Activated CD8-positive, alpha-beta T cell treated with anti-CD3 and anti-CD28 coated beads, Interleukin-2, amount 10 ng/mL, durations not matched to agents 7 days and 5 days (primary cell): ENCODE data around the gene IL1R2. TPM values are rescaled to one million over a fixed set of nuclear protein-coding genes. Genes with fewer than 3 reads are reported as not detected.

ENCODE experiments used
- ATAC-seq: fragments of 150-1000 bp; cut with Tn5 transposase; one replicate; pipeline ENCODE4 v1.10.0; 2021; ENCODE audit warnings: moderate library complexity
- CTCF ChIA-PET: fragments of 350-600 bp; sonication (Branson Sonifier 250); formaldehyde crosslinking; loops from one replicate; lab custom pipeline; 2021; ENCODE audit warnings: antibody characterized with exemption; lab: Charles Lee
- POLR2A ChIA-PET: fragments of 350-600 bp; sonication (Branson Sonifier 250); formaldehyde crosslinking; loops from one replicate; lab custom pipeline; 2021; ENCODE audit warnings: antibody characterized with exemption; lab: Charles Lee
- DNase-seq: peaks from one replicate; pipeline ENCODE4 v3.0.0-alpha.2; 2020
- H3K27ac Mint-ChIP-seq: one replicate; pipeline ENCODE4 v1.8.0; 2021; ENCODE audit warnings: mild to moderate bottlenecking, mixed read lengths
- H3K27me3 Mint-ChIP-seq: one replicate; pipeline ENCODE4 v1.8.0; 2021; ENCODE audit warnings: low read depth, mixed read lengths
- H3K36me3 Mint-ChIP-seq: one replicate; pipeline ENCODE4 v1.8.0; 2021; ENCODE audit warnings: low read depth, mixed read lengths
- H3K4me1 Mint-ChIP-seq: one replicate; pipeline ENCODE4 v1.8.0; 2021; ENCODE audit warnings: low read depth, mixed read lengths
- H3K4me3 Mint-ChIP-seq: one replicate; pipeline ENCODE4 v1.8.0; 2021; ENCODE audit warnings: mild to moderate bottlenecking, mixed read lengths
- H3K9me3 Mint-ChIP-seq: one replicate; pipeline ENCODE4 v1.8.0; 2022; ENCODE audit warnings: mixed read lengths; ENCODE audit not compliant: insufficient read depth
- total RNA-seq, 2 experiments: library from RNA; stranded (reverse); gene quantifications; one replicate each; pipeline ENCODE4 v1.2.3, GENCODE V29; 2021

IL1R2 gene
- total RNA-seq, 2 experiments from 2014 or later, result not detected

DNA sequence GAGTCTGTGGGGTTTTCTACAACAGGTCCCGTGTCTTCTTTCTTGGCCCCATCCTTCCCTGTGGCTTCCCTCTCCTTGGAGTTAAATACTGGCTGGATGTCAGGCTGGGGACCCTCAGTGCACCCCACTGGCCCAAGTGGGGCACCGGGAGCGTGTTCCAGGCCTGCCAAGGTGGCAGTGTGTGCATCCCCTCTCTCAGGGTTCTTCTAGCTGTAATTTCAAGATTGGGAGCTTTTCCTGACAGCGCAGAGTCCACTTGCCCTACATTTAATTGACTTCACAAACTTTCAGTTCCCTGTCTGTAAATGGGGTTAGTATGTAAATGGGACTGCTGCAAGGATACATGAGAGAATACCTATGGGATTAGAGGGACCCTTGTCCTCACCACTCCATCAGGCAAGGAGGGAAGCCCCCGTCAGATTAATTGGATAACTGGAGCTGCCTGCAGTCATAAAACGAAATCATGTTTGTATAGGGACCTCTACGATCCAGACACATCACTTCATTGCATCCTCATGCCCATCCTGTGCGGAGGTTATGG, 66.6 kb downstream of the IL1R2 start:
- Mint-ChIP-seq H3K36me3 (no peaks in the 10 kb centered on the region), H3K9me3 (no peaks in the 10 kb centered on the region), H3K27ac (no peak overlapping the region), H3K4me1 (peaks cover 14% of the 10 kb centered on the region), H3K4me3 (no peak overlapping the region), H3K27me3 (no peaks in the 10 kb centered on the region)
- DNase-seq, result no peak
- CTCF ChIA-PET, result interaction anchor here (1.2 kb wide), 1 partner anchor 25 kb away, joined by 4 read pairs; no protein-coding TSS in a partner anchor
- POLR2A ChIA-PET, result no interaction called here
- ATAC-seq, result no peak

GRCh38 chr2:102059151-102059550, 67.4 kb downstream of the IL1R2 start:
- Mint-ChIP-seq H3K9me3 (no peaks in the 10 kb centered on the region), H3K4me3 (no peak overlapping the region), H3K4me1 (peaks cover 17% of the 10 kb centered on the region), H3K36me3 (no peaks in the 10 kb centered on the region), H3K27me3 (no peaks in the 10 kb centered on the region), H3K27ac (no peak overlapping the region)
- CTCF ChIA-PET, result interaction anchor here (1.2 kb wide), 1 partner anchor 26 kb away, joined by 4 read pairs; no protein-coding TSS in a partner anchor
- POLR2A ChIA-PET, result no interaction called here
- DNase-seq (no peak), ATAC-seq (no peak)

GRCh38 chr2:102060047-102060446, 68.3 kb downstream of the IL1R2 start:
- CTCF ChIA-PET, result no interaction called here
- POLR2A ChIA-PET, result no interaction called here
- H3K4me1 Mint-ChIP-seq, result peaks cover 17% of the 10 kb centered on the region
- H3K9me3 Mint-ChIP-seq, result no peaks in the 10 kb centered on the region
- no peak overlapping the region for H3K27ac Mint-ChIP-seq
- DNase-seq, result no peak
- no peak for ATAC-seq
- no peaks in the 10 kb centered on the region for H3K36me3 Mint-ChIP-seq
- H3K27me3 Mint-ChIP-seq, result no peaks in the 10 kb centered on the region
- H3K4me3 Mint-ChIP-seq, result no peak overlapping the region

DNA sequence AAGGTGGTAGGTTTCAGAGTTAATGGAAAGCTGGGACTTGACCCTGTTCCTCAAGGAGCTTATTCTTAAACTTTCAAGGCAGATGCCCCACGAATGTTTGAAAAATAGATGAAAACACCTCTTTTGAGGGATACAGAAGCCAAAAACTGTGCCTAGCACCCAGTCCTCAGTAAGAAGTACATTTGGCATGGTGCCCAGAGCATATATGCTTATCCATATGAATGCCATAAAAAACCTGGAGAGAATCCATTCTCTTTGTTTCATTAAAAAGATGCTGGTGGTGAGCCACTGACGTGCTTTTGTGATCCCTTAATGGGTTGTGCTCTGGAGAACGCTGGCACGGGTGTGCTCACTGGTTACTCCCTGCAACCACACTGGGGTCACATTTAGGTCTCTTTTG, 69.0 kb downstream of the IL1R2 start:
- DNase-seq (no peak), ATAC-seq (no peak)
- Mint-ChIP-seq H3K9me3 (no peaks in the 10 kb centered on the region), H3K36me3 (no peaks in the 10 kb centered on the region), H3K4me3 (no peak overlapping the region), H3K27ac (no peak overlapping the region), H3K4me1 (peaks cover 17% of the 10 kb centered on the region), H3K27me3 (no peaks in the 10 kb centered on the region)
- POLR2A ChIA-PET, result no interaction called here
- CTCF ChIA-PET, result no interaction called here

DNA sequence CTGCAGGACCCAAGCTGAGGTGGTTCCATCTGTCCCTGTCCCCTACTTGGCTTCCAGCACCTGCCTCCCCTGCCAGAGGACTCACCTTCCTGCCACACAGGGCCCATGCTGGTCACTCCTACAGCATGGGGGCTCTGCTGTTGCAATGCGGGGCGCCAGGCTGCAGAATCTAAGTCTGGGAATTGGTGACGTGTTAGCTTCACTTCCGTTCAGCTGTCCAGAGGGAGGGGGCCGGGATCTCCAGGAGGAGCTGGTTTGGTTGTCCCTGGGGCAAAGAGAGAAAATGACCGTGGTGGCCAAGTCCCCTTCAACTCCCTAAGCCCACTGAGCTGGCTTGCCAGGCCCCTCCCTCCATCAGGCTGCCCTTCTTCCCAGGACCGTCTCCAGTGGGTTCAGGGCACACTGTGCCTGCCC, 69.5 kb downstream of the IL1R2 start:
- Mint-ChIP-seq H3K4me1 (peaks cover 17% of the 10 kb centered on the region), H3K27me3 (no peaks in the 10 kb centered on the region), H3K9me3 (no peaks in the 10 kb centered on the region), H3K27ac (no peak overlapping the region), H3K36me3 (no peaks in the 10 kb centered on the region), H3K4me3 (no peak overlapping the region)
- ATAC-seq (no peak), DNase-seq (no peak)
- ChIA-PET POLR2A (no interaction called here), CTCF (interaction anchor here (0.9 to 1.7 kb wide), 2 partner anchors 179 to 412 kb away, joined by 3 to 5 read pairs; partner anchors contain the start of gene SLC9A4)

DNA sequence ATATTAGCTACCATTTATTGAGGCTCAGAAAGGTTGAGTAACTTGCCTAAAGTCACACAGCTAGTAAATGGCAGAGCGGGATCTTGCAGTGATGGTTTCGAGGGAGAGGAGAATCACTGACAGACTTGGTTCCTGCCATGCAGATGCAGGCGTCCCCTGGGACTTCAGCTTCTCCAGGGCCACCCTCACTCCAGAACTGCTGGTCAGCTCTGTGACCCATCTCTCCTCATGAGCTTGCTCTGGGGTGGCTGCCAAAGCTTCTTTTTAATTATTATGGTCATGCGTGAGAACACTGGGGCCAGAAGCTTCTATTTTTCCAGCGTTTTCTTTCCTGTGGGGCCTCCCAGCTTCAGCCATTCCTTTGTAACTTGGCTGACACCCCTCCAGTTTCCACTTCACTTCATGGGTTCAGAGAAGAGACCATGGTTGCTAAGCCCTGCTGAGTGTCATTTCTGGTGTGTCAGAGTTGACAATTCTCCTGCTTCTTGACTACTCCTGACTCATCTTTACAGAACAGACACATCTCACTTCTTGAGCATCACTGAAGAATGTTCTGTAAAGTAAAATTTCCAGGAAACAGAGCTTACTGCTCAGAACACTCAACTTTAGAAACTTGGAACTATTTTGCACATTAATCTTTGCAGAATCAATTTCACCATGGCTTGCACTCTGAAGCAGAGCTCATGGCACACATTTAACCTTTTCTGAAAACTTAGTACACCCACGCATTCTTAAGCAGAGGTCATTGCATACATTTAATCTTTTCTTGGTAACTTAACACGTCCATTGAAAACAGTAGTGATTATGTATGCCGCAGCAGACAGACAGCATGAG, 70.4 kb downstream of the IL1R2 start:
- H3K27ac Mint-ChIP-seq, result no peak overlapping the region

DNA sequence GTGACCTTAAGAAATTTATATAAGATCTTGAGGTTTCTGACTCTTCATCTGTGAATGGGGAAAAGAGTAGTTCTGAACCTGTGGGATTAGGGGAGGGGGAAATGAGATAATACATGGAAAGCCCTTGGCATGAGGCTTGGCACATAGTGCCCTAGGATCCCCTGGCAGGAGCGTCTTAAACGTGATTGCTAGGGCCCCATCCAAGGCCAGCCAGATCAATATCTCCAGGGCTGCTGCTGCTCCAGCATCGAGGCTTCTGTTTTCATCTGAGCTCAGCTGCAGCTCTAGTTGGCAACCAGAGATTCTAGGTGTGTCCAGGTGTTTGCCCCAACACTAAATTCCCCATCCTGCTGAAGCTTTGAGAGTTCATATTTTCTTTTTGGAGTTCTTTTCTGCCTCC, 71.0 kb downstream of the IL1R2 start:
- no peak for DNase-seq
- H3K4me1 Mint-ChIP-seq, result peaks cover 17% of the 10 kb centered on the region
- no peak overlapping the region for H3K4me3 Mint-ChIP-seq
- ATAC-seq, result no peak
- no peaks in the 10 kb centered on the region for H3K9me3 Mint-ChIP-seq
- POLR2A ChIA-PET, result no interaction called here
- H3K27me3 Mint-ChIP-seq, result no peaks in the 10 kb centered on the region
- no peaks in the 10 kb centered on the region for H3K36me3 Mint-ChIP-seq
- CTCF ChIA-PET, result interaction anchor here (1.6 to 1.7 kb wide), 2 partner anchors 56 to 178 kb away, joined by 4 to 5 read pairs; no protein-coding TSS in a partner anchor
- H3K27ac Mint-ChIP-seq, result no peak overlapping the region

More for the DNA sequence above, 70.4 kb downstream of the IL1R2 start:
- ChIA-PET POLR2A (no interaction called here), CTCF (interaction anchor here (0.9 to 1.7 kb wide), 3 partner anchors 56 to 411 kb away, joined by 3 to 5 read pairs (median 4); partner anchors contain the start of gene SLC9A4)
- H3K4me1 Mint-ChIP-seq, result peaks cover 17% of the 10 kb centered on the region
- H3K9me3 Mint-ChIP-seq, result no peaks in the 10 kb centered on the region
- no peaks in the 10 kb centered on the region for H3K36me3 Mint-ChIP-seq
- H3K27me3 Mint-ChIP-seq, result no peaks in the 10 kb centered on the region
- H3K4me3 Mint-ChIP-seq, result no peak overlapping the region
- DNase-seq, result no peak
- ATAC-seq, result peak; percentile 53

DNA sequence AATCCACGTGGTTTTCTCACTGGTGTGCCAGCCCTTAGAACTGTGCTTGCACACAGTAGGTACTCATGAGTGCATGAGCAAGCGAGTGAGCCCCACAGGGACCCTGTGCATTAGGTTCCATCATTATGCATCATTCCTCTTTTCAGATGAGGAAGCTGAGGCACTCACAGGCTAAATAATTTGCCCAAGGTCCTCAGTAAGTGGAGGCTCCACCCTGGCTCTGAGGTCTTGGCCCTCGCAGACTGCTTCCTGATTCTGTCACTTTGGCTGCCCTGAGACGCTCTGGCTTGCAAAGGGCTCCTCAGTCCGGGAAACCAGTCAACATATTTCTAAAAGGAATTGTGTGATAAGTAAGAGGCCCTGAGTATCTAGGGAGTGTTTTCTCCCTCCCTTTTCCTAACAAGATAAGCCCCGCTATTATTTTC, 71.7 kb downstream of the IL1R2 start:
- ATAC-seq, result no peak
- no peak for DNase-seq
- Mint-ChIP-seq H3K27me3 (no peaks in the 10 kb centered on the region), H3K36me3 (no peaks in the 10 kb centered on the region), H3K4me3 (no peak overlapping the region), H3K4me1 (peaks cover 17% of the 10 kb centered on the region), H3K9me3 (no peaks in the 10 kb centered on the region), H3K27ac (no peak overlapping the region)
- ChIA-PET POLR2A (no interaction called here), CTCF (no interaction called here)

DNA sequence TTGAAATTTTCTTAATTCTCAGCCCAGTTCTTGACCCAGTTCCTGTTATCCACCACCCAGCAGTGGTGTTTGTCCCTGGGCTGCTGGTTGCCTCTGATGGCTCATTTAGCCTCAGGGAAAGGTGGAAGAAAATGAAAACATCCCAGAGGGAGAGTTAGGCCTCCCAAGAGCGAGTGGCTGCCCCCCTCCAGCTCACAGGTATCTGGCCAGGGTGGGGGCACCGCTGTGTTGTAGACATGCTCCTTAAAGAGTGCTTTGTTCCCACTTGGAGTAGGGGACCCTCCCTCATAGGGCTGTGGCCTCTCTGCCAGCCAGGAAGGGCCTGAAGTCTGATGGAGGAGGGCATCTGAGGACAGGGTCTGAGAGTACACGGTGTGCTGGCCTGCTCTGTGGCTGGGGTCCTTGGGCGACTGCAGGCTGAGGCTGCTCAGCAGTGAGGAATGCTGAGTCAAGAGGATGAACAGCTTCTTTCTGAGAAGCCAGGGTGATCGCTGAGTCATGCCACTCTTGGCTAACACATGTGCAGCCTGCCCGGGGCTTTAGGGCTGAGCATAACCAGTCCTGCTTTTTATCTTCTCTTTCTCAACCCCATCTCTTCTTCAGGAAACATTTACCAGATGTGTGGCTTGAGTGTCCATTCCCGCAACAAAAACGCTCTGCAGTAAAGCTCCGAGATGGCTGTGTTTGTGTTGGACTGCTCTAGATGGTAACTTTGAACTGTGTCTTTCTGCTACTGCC, 72.3 kb downstream of the IL1R2 start:
- ChIA-PET POLR2A (no interaction called here), CTCF (no interaction called here)
- DNase-seq (no peak), ATAC-seq (no peak)
- Mint-ChIP-seq H3K4me1 (peaks cover 17% of the 10 kb centered on the region), H3K27ac (no peak overlapping the region), H3K36me3 (no peaks in the 10 kb centered on the region), H3K27me3 (no peaks in the 10 kb centered on the region), H3K9me3 (no peaks in the 10 kb centered on the region), H3K4me3 (no peak overlapping the region)

GRCh38 chr2:102064679-102065674, 73.2 kb downstream of the IL1R2 start:
- H3K36me3 Mint-ChIP-seq, result no peaks in the 10 kb centered on the region
- no peak overlapping the region for H3K27ac Mint-ChIP-seq
- ChIA-PET POLR2A (no interaction called here), CTCF (no interaction called here)
- no peaks in the 10 kb centered on the region for H3K27me3 Mint-ChIP-seq
- H3K4me1 Mint-ChIP-seq, result peaks cover 17% of the 10 kb centered on the region
- ATAC-seq, result no peak
- no peak for DNase-seq
- H3K9me3 Mint-ChIP-seq, result no peaks in the 10 kb centered on the region
- H3K4me3 Mint-ChIP-seq, result no peak overlapping the region

DNA sequence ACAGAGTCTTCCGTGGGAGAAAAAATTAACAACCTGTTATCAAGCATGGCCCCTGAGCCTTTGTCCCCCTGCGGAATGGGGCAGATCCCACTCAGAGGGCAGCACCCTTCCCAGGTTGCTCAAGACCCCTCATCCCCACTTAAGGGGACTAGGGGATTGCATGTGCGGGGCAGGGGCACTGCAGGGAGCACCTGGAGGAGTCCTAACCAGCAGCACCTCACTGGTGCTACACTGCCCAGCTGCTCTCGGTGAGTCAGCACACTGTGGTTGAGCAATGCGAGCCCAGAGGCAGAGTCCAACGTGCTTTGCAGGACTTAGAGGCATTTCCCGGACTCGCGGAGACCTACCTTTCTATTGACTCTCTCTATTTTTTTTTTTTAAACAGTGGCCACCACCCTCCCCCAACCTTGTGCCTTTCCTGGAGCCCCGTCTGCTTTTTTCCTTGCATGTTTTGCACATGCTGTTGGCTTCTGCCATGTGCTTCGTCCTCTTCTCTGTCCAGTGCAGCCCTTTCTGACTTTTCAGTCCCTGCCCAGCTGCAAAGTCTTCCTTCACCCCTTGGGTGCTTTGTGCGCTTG, 74.0 kb downstream of the IL1R2 start:
- Mint-ChIP-seq H3K4me1 (peaks cover 17% of the 10 kb centered on the region), H3K27ac (no peak overlapping the region), H3K4me3 (no peak overlapping the region), H3K36me3 (no peaks in the 10 kb centered on the region), H3K27me3 (no peaks in the 10 kb centered on the region), H3K9me3 (no peaks in the 10 kb centered on the region)
- CTCF ChIA-PET, result no interaction called here
- no peak for DNase-seq
- POLR2A ChIA-PET, result no interaction called here
- no peak for ATAC-seq
